ENCODE measurements around the gene ANO6. TPM values are rescaled to one million over a fixed set of nuclear protein-coding genes. Genes with fewer than 3 reads are reported as not detected.
A peak's percentile ranks its signal among the peaks of the same experiment; 100 is the strongest.

ANO6 gene
- total and polyA plus RNA-seq, 2 of the 4 experiments (the other 2 are of a cell fraction), result 21.6 to 41.0 TPM

GRCh38 chr12:45244561-45245343 lies 28.9 kb downstream of the ANO6 start:
- no peak overlapping the region for H3K4ac ChIP-seq (ENCODE audit: low read depth, low read length)
- no peak for TF ChIP-seq RAD21 (IDR thresholded peaks at IDR 0.05; ENCODE audit: low read length)
- TF ChIP-seq NFE2L2 (IDR thresholded peaks at IDR 0.05; ENCODE audit: low read depth, low read length), result no peak
- no peak for TF ChIP-seq CTCF (conservative IDR thresholded peaks at IDR 0.05; ENCODE audit: low read depth, low read length)
- no peak for TF ChIP-seq MAFK (IDR thresholded peaks at IDR 0.05; ENCODE audit: low read depth, low read length)
- no peak for TF ChIP-seq FOS (IDR thresholded peaks at IDR 0.05; ENCODE audit: low read depth, low read length)
- TF ChIP-seq ELK1 (IDR thresholded peaks at IDR 0.05; ENCODE audit: borderline replicate concordance, low read depth, low read length), result no peak
- TF ChIP-seq CEBPB (IDR thresholded peaks at IDR 0.05; ENCODE audit: low read depth, low read length), result peak; percentile 30; the same call in 1 of the 2 replicates
- TF ChIP-seq, protein P1, sequence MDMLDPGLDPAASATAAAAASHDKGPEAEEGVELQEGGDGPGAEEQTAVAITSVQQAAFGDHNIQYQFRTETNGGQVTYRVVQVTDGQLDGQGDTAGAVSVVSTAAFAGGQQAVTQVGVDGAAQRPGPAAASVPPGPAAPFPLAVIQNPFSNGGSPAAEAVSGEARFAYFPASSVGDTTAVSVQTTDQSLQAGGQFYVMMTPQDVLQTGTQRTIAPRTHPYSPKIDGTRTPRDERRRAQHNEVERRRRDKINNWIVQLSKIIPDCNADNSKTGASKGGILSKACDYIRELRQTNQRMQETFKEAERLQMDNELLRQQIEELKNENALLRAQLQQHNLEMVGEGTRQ (IDR thresholded peaks at IDR 0.05; ENCODE audit: low read depth, low read length), result no peak
- no peak for TF ChIP-seq MXI1 (IDR thresholded peaks at IDR 0.05; ENCODE audit: borderline replicate concordance, low read depth, low read length)
- H2BK15ac ChIP-seq (ENCODE audit: low read depth, low read length), result no peak overlapping the region
- H3K27me3 ChIP-seq (ENCODE audit: control insufficient read depth, insufficient read depth, low read length), result no peaks in the 10 kb centered on the region
- DNase-seq (peak; percentile 66), ATAC-seq (ENCODE audit: low read depth) (peak; percentile 44; the same call in 1 of the 2 replicates)
- H2BK5ac ChIP-seq (ENCODE audit: low read depth, low read length, poor library complexity, severe bottlenecking), result no peak overlapping the region
- dilution Hi-C loops (cut with HindIII; ENCODE audit: low sequenced_read_pairs, unreplicated experiment), result no loop called here
- H3K79me1 ChIP-seq (ENCODE audit: low read depth in 1 of 2, low read length in 2 of 2), result peaks cover 9 to 61% of the 10 kb centered on the region in 2 experiments
- no peak overlapping the region; the same call in 1 of the 2 replicates for H3K4me2 ChIP-seq (ENCODE audit: low read depth, low read length)
- intact Hi-C loops (cut with micrococcal nuclease), result no loop called here
- no TSS peak for BruUV-seq (replicated peaks)
- H3K9ac ChIP-seq (ENCODE audit: low read depth, low read length), result no peak overlapping the region
- CTCF ChIA-PET, result interaction anchor here (0.8 kb wide), 1 partner anchor 24 kb away, joined by 3 read pairs; no protein-coding TSS in a partner anchor
- H3K23ac ChIP-seq (ENCODE audit: low read depth, low read length), result no peak overlapping the region
- H4K20me1 ChIP-seq (ENCODE audit: insufficient read depth, low read length), result peaks cover 20% of the 10 kb centered on the region; the same call in 1 of the 2 replicates
- in situ Hi-C loops (cut with MboI; ENCODE audit: low sequenced_read_pairs), result no loop called here
- H3K9me3 ChIP-seq (ENCODE audit: control insufficient read depth, insufficient read depth, low read length), result no peaks in the 10 kb centered on the region
- no peak overlapping the region for H2BK120ac ChIP-seq (ENCODE audit: low read depth, low read length)
- POLR2A ChIA-PET (ENCODE audit: unreplicated experiment), result no interaction called here
- H3K27ac ChIP-seq (ENCODE audit: insufficient read depth, low read length), result no peak overlapping the region
- H3K9me1 ChIP-seq (ENCODE audit: insufficient read depth, low read length), result 0 out of 2 replicates have a peak, but pooled peaks cover 3% of the 10 kb centered on the region
- 0 out of 2 replicates have a peak overlapping the region, but pooled peaks have one; percentile 12 for H2BK20ac ChIP-seq (ENCODE audit: low read depth, low read length)
- no peaks in the 10 kb centered on the region for H3K4me1 ChIP-seq (ENCODE audit: control insufficient read depth, insufficient read depth, low read length)
- H3K56ac ChIP-seq (ENCODE audit: extremely low read depth, insufficient read depth, low read length), result no peak overlapping the region
- no peak overlapping the region for H4K5ac ChIP-seq (ENCODE audit: low read depth, low read length)
- no peak overlapping the region for H2AK9ac ChIP-seq (replicated peaks; ENCODE audit: low read depth, low read length, poor library complexity)
- WGBS, 2 experiments (ENCODE audit: extremely low coverage in 2 of 2, insufficient read length in 1 of 2), result 100% methylated on average over 2 of the region's 9 CpGs; no CpG with 5 or more reads in 1 of the 2 experiments
- H3K18ac ChIP-seq (ENCODE audit: low read depth, low read length), result no peak overlapping the region
- H3K4me3 ChIP-seq (ENCODE audit: insufficient read depth, low read depth, low read length), result no peak overlapping the region
- no peak overlapping the region; a peak in 1 of 4 replicates for H4K8ac ChIP-seq (ENCODE audit: low read depth in 2 of 2, low read length in 2 of 2)
- no peak overlapping the region for H2AK5ac ChIP-seq (ENCODE audit: low read depth, low read length)
- peak overlapping the region; percentile 37; the same call in 1 of the 2 replicates for H3K14ac ChIP-seq (replicated peaks; ENCODE audit: low read depth, low read length)
- H2AFZ ChIP-seq (replicated peaks; ENCODE audit: low read length, poor library complexity), result no peak overlapping the region
- H4K91ac ChIP-seq (ENCODE audit: insufficient read depth, low read depth, low read length), result no peak overlapping the region
- no peaks in the 10 kb centered on the region for H3K36me3 ChIP-seq (ENCODE audit: control insufficient read depth, insufficient read depth, low read length)

All from IMR-90 (cell line).